ENCODE results near the gene PATJ. TPM values are rescaled to one million over a fixed set of nuclear protein-coding genes. Genes with fewer than 3 reads are reported as not detected.
A peak's percentile ranks its signal among the peaks of the same experiment; 100 is the strongest.

The PATJ gene
- total and polyA plus RNA-seq, 2 experiments from 2014 or later, result 35.3 to 68.4 TPM

DNA sequence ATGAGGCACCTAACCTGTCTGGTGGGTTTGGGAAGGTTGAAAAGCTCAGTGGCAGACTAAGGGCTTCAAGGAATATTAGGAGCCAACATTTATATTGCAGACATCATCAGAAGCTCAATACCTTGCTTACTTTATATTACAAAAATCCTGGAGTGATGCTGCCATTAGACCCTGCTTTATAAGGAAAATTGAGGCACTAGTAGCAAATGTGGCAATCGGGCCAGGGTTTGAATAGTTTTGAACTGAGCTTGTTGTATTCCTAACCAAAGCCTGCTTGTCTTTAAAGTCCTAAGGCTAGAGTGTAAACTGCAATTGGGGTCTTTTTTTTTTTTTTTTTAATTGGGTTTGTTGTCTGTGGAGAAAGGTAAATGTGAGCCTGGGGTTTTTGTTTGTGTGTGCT, 466.7 kb downstream of the PATJ start (continued):
- TF ChIP-seq, protein P1, sequence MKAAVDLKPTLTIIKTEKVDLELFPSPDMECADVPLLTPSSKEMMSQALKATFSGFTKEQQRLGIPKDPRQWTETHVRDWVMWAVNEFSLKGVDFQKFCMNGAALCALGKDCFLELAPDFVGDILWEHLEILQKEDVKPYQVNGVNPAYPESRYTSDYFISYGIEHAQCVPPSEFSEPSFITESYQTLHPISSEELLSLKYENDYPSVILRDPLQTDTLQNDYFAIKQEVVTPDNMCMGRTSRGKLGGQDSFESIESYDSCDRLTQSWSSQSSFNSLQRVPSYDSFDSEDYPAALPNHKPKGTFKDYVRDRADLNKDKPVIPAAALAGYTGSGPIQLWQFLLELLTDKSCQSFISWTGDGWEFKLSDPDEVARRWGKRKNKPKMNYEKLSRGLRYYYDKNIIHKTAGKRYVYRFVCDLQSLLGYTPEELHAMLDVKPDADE (IDR thresholded peaks at IDR 0.05), result no peak
- TF ChIP-seq, protein P2, sequence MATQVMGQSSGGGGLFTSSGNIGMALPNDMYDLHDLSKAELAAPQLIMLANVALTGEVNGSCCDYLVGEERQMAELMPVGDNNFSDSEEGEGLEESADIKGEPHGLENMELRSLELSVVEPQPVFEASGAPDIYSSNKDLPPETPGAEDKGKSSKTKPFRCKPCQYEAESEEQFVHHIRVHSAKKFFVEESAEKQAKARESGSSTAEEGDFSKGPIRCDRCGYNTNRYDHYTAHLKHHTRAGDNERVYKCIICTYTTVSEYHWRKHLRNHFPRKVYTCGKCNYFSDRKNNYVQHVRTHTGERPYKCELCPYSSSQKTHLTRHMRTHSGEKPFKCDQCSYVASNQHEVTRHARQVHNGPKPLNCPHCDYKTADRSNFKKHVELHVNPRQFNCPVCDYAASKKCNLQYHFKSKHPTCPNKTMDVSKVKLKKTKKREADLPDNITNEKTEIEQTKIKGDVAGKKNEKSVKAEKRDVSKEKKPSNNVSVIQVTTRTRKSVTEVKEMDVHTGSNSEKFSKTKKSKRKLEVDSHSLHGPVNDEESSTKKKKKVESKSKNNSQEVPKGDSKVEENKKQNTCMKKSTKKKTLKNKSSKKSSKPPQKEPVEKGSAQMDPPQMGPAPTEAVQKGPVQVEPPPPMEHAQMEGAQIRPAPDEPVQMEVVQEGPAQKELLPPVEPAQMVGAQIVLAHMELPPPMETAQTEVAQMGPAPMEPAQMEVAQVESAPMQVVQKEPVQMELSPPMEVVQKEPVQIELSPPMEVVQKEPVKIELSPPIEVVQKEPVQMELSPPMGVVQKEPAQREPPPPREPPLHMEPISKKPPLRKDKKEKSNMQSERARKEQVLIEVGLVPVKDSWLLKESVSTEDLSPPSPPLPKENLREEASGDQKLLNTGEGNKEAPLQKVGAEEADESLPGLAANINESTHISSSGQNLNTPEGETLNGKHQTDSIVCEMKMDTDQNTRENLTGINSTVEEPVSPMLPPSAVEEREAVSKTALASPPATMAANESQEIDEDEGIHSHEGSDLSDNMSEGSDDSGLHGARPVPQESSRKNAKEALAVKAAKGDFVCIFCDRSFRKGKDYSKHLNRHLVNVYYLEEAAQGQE (IDR thresholded peaks at IDR 0.05; ENCODE audit: unreplicated experiment), result no peak
- TF ChIP-seq STAT1 (IDR thresholded peaks at IDR 0.05; ENCODE audit: unreplicated experiment), result no peak
- no peak for TF ChIP-seq EZH2phosphoT487 (IDR thresholded peaks at IDR 0.05; ENCODE audit: unreplicated experiment)
- no peak for TF ChIP-seq EZH2 (IDR thresholded peaks at IDR 0.05; ENCODE audit: low read depth, unreplicated experiment)
- no peak for TF ChIP-seq POLR2AphosphoS5 (IDR thresholded peaks at IDR 0.05; ENCODE audit: low read depth)
- no peak for TF ChIP-seq NANOG (IDR thresholded peaks at IDR 0.05; ENCODE audit: borderline replicate concordance)
- TF ChIP-seq JUNB (IDR thresholded peaks at IDR 0.05; ENCODE audit: unreplicated experiment), result no peak
- no peak for TF ChIP-seq CREB1 (CRISPR knock-in tag; IDR thresholded peaks at IDR 0.05; ENCODE audit: low read depth)
- no peak for TF ChIP-seq ZNF114 (CRISPR knock-in tag; IDR thresholded peaks at IDR 0.05)
- no peak for TF ChIP-seq ZNF331 (CRISPR knock-in tag; IDR thresholded peaks at IDR 0.05; ENCODE audit: low read depth)

DNA sequence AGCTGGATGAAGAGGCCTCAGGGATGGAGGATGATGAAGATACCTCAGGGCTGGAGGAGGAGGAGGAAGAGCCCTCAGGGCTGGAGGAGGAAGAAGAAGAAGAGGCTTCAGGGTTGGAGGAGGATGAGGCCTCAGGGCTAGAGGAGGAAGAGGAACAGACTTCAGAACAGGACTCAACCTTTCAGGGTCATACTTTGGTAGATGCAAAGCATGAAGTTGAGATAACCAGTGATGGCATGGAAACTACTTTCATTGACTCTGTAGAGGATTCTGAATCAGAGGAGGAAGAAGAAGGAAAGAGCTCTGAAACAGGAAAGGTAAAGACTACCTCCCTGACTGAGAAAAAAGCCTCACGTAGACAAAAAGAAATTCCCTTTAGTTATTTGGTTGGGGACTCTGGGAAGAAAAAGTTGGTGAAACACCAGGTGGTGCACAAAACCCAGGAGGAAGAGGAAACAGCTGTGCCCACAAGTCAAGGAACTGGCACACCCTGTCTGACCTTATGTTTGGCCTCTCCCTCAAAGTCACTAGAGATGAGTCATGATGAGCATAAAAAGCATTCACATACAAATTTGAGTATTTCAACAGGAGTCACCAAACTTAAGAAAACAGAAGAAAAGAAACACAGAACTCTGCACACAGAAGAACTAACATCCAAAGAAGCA, 467.8 kb downstream of the PATJ start:
- Histone ChIP-seq H3K36me3 (ENCODE audit: insufficient read depth) (peaks cover 67% of the 10 kb centered on the region), H3K4me3 (no peak overlapping the region), H3K4me2 (no peak overlapping the region), H3K27me3 (ENCODE audit: insufficient read depth) (no peaks in the 10 kb centered on the region), H3F3A (replicated peaks; ENCODE audit: low read depth) (peaks cover 85% of the 10 kb centered on the region), H3K9me2 (ENCODE audit: insufficient read depth) (no peaks in the 10 kb centered on the region), H3K4me1 (ENCODE audit: insufficient read depth) (peaks cover 24% of the 10 kb centered on the region), H4K20me1 (replicated peaks; ENCODE audit: insufficient read depth) (peaks cover 50% of the 10 kb centered on the region), H2AFZ (no peak overlapping the region), H3K27ac (ENCODE audit: low read depth) (peak overlapping the region; percentile 48; the same call in 1 of the 2 replicates), H3K79me2 (replicated peaks; ENCODE audit: insufficient read depth) (peaks cover 56% of the 10 kb centered on the region)
- ATAC-seq, result no peak
- peaks cover 51% of the 10 kb centered on the region for H3K9me3 Mint-ChIP-seq
- no peak for DNase-seq (ENCODE audit: low spot score)
- H3K4me3 Mint-ChIP-seq, result peak overlapping the region; percentile 5; the same call in 1 of the 3 replicates
- peaks cover 68% of the 10 kb centered on the region for H3K27me3 Mint-ChIP-seq (ENCODE audit: insufficient read depth, low read depth, poor library complexity)
- TF ChIP-seq, protein P3, sequence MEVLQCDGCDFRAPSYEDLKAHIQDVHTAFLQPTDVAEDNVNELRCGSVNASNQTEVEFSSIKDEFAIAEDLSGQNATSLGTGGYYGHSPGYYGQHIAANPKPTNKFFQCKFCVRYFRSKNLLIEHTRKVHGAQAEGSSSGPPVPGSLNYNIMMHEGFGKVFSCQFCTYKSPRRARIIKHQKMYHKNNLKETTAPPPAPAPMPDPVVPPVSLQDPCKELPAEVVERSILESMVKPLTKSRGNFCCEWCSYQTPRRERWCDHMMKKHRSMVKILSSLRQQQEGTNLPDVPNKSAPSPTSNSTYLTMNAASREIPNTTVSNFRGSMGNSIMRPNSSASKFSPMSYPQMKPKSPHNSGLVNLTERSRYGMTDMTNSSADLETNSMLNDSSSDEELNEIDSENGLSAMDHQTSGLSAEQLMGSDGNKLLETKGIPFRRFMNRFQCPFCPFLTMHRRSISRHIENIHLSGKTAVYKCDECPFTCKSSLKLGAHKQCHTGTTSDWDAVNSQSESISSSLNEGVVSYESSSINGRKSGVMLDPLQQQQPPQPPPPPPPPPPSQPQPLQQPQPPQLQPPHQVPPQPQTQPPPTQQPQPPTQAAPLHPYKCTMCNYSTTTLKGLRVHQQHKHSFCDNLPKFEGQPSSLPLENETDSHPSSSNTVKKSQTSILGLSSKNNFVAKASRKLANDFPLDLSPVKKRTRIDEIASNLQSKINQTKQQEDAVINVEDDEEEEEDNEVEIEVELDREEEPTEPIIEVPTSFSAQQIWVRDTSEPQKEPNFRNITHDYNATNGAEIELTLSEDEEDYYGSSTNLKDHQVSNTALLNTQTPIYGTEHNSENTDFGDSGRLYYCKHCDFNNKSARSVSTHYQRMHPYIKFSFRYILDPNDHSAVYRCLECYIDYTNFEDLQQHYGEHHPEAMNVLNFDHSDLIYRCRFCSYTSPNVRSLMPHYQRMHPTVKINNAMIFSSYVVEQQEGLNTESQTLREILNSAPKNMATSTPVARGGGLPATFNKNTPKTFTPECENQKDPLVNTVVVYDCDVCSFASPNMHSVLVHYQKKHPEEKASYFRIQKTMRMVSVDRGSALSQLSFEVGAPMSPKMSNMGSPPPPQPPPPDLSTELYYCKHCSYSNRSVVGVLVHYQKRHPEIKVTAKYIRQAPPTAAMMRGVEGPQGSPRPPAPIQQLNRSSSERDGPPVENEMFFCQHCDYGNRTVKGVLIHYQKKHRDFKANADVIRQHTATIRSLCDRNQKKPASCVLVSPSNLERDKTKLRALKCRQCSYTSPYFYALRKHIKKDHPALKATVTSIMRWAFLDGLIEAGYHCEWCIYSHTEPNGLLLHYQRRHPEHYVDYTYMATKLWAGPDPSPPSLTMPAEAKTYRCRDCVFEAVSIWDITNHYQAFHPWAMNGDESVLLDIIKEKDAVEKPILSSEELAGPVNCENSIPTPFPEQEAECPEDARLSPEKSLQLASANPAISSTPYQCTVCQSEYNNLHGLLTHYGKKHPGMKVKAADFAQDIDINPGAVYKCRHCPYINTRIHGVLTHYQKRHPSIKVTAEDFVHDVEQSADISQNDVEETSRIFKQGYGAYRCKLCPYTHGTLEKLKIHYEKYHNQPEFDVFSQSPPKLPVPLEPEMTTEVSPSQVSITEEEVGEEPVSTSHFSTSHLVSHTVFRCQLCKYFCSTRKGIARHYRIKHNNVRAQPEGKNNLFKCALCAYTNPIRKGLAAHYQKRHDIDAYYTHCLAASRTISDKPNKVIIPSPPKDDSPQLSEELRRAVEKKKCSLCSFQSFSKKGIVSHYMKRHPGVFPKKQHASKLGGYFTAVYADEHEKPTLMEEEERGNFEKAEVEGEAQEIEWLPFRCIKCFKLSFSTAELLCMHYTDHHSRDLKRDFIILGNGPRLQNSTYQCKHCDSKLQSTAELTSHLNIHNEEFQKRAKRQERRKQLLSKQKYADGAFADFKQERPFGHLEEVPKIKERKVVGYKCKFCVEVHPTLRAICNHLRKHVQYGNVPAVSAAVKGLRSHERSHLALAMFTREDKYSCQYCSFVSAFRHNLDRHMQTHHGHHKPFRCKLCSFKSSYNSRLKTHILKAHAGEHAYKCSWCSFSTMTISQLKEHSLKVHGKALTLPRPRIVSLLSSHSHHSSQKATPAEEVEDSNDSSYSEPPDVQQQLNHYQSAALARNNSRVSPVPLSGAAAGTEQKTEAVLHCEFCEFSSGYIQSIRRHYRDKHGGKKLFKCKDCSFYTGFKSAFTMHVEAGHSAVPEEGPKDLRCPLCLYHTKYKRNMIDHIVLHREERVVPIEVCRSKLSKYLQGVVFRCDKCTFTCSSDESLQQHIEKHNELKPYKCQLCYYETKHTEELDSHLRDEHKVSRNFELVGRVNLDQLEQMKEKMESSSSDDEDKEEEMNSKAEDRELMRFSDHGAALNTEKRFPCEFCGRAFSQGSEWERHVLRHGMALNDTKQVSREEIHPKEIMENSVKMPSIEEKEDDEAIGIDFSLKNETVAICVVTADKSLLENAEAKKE (CRISPR knock-in tag; IDR thresholded peaks at IDR 0.05), result no peak
- TF ChIP-seq POLR2AphosphoS5 (IDR thresholded peaks at IDR 0.05; ENCODE audit: low read depth), result peak; percentile 27; the same call in 1 of the 2 replicates
- peaks cover 37% of the 10 kb centered on the region for H3K4me1 Mint-ChIP-seq
- H3K27ac Mint-ChIP-seq, result no peak overlapping the region
- peaks cover 98% of the 10 kb centered on the region for H3K36me3 Mint-ChIP-seq (ENCODE audit: low read depth)
